GM20431 (cell line): ENCODE data around the gene GAK.

Experiments
- in situ Hi-C: fragments of 300-500 bp; cut with MseI, MboI; formaldehyde crosslinking; loops from one replicate; pipeline ENCODE4 v1.15.0; 2020; ENCODE audit warnings: low sequenced_read_pairs; ENCODE audit not compliant: unreplicated experiment

The GAK gene

DNA sequence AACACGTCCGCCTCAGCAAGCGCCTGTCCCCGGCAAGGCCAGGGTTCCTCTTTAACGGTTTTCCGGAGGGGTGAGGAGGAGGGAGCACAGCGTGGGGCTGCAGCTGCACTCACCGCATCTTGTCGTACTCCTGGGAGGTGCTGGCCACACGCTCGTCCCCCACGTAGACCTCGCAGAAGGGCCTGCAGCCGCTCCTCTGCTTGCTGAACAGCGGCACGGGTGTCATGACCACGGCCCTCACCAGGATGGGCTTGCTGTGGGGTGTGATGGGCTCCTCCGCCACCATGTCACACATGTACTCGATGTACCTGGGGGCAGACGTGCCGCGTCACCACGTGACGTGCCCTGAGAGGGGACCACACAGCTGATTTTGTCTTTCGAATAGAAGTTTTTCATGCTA lies 54.6 kb downstream of the GAK start:
- in situ Hi-C loops, result no loop called here

DNA sequence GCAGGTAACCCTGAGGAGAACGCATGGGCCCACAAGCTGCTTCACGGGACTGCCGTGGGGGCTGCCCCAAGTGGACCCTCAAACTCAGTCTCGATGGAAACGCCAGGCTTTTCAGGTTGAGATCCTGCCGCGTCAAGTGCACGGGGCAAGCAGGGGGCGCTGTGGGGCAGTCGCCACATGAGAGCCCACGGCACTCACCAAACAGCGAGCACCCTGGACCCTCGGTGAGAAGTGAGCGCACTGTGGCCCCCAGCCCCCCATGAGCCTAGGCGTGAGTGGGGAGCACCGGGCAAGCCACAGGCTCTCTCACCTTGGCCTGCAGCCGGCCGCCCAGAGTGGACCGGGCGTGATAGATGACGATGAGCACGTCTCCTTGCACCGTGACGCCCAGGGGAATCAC lies 55.3 kb downstream of the GAK start:
- in situ Hi-C loops, result no loop called here

DNA sequence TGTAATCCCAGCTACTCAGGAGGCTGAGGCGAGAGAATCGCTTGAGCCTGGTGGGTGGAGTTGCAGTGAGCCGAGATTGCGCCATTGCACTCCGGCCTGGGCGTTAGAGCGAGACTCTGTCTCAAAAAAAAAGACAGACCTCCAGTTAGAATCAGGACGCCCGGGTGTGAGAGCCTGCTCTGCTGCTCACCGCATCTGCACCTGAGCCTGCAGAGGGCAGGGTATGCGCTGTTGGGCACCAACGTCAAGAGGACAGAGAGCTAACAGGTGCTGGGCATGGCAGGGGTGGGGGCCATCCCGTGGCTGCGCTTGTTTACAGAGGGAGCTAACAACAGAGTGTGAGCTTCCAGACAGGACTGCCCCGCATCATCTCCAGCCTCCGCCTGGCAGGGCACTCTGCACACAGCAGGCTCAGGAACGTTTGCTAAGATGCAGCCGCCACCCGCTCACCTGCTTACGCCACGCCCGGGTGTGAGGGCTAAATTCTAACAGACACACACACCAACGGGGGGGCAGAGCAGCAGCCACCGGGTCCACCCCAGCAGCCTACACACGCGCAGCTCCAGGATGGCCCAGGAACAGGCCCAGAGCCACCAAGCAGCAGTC lies 56.2 kb downstream of the GAK start:
- in situ Hi-C loops, result no loop called here

DNA sequence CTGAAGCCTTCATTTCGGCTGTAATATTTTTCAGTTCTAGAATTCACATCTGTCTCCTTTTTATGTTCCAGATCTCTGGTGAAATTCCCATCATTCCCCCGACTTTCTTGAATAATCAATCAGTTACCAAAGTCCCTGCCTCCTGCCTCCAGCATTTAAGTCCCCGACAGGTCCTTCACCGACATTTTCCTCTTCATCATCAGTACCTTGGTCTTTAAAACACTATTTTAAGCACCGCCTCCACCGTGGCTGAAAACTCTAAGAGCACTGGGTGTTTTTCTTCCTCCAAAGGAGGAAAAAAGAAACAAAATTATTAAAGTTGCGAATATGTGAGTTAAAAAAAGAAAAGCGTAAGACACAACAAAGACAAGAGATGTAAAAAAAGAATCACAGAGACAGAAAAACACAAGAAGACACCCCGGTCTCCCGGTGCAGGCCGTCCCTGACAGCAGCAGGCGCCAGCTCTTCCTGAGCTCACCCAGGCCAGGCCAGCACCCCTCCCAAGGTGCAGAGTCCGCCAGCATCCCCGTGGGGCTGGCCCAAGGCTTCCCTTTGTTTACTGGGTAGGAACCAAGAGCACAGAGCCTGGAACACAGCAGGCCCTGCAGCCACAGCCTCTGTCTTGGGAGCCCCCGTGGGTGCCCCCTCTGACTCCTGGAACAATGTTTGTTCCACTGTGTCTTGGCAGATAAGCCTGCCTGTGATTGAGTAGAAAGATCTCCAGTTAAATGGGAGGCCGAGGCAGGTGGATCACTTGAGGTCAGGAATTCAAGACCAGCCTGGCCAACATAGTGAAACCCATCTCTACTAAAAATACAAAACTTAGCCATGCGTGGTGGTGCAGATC lies 56.9 kb downstream of the GAK start:
- in situ Hi-C loops, result no loop called here

DNA sequence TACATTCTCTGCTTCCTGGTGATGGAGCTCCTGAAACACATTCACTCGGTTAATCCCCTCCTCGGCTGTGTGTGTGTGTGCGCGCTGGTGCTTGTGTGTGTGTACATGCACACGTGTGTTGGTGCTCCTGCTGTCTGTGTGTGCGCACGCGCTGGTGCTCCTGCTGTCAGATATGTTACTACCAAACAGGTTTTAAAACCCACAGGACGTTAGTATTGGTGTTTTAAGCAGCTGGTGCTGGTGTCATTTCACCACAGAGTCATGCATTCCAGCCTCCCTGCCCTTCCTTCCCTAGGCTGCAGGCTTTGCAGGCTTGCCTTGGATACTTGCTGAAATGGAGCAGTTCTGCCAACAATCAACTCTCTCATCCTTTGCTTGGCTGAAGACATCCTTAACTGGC lies 58.1 kb downstream of the GAK start:
- in situ Hi-C loops, result no loop called here

DNA sequence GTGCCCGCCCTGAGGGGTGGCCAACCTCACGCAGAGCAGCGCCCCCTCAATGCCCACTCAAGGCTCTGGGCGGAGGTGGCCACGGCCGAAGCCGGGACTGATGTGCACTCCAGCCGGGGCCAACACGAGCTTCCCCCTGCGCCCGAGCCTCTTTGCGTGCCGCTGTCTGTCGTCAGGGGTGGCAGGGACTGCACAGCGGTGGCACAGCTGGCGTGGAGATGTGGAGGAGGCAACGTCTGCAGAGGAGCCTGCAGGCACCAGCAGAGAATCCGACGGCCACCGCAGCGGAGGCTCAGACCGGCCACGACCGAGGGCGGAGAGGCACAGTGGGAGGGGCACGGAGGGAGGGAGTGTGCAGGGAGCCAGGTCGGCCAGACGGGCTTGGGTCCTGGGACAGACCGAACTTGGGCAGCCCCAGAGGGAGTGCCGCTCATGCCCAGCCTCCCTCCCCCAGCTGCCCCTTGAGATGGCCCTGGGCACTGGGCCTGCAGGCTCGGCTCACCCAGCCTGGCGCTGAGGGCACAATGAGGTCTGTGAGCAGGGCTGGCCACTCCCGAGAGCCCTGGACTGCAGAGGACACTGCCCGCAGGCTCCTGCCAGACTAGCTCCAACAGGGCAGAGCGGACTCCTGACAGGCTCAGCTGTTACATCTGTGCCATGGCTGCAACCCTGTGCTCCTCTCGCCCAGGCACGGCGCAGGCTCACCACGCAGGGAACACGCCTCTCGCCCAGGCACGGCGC lies 59.7 kb downstream of the GAK start:
- in situ Hi-C loops, result no loop called here

DNA sequence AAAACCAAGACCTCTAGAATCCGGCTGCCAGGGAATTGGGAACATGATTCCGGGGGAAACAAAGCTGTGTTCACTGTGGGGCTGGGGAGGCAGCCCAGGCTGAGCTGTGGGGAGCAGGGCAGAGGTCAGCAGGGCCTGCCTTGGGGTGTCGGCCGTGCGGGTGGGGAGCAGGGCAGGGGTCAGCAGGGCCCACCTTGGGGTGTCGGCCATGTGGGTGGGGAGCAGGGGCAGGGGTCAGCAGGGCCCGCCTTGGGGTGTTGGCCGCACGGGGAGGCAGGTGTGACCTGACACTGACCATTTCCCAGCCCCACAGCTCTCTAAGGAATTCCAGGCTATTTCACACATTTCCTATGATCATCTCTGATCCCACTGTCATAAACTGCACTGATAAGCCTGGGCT lies 60.6 kb downstream of the GAK start:
- in situ Hi-C loops, result no loop called here

DNA sequence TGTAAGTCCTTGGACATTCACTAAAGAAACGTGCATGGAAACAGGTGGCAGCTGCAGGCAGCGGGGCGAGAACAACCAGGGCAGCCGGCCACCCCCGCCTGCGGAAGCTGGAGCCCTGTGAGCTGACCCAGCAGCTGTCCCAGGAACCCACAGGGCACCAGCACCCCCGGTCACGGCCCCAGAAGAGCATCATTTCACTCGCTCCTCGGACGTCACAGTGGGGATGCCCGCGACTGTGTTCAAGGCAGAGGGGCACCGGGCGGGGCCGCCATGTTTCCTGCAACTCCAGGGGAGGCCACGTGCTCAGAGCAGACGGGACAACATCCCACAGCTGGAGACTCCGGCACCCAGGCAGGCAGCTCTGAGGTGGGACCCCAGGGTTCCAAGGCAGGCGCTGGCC lies 61.2 kb downstream of the GAK start:
- in situ Hi-C loops, result no loop called here

DNA sequence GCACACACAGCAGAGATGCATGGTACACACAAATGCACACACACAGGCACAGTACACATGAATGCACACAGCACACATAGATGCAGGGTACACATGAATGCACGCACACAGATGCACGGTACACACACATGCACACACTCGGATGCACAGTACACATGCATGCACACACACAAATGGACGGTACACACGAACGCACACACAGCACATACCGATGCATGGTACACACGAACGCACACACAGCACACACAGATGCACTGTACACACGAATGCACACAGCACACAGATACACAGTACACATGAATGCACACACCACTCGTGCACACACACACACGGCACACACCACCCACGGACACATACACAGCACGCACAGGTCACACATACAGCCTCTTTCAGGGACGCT lies 62.3 kb downstream of the GAK start:
- in situ Hi-C loops, result no loop called here

DNA sequence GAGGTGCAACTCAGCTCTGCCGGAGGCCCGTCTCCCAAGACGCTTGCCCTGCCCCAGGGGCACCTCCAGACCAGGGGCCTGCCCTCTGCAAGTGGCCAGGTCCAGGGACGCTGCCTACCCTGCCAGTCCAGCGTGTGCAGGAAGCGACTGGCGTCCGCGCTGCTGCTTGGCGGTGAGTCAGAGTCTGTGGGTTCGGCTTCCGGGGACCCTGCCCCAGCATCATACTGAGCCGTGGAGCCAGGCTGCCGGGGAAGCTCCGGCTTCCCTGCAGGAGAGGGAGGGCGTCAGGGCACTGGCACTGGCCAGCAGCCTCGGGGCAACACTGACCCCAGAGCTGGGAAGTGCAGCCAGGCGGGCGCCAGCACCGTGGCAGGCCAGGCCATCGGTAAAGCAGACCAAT lies 63.7 kb downstream of the GAK start:
- in situ Hi-C loops, result no loop called here

DNA sequence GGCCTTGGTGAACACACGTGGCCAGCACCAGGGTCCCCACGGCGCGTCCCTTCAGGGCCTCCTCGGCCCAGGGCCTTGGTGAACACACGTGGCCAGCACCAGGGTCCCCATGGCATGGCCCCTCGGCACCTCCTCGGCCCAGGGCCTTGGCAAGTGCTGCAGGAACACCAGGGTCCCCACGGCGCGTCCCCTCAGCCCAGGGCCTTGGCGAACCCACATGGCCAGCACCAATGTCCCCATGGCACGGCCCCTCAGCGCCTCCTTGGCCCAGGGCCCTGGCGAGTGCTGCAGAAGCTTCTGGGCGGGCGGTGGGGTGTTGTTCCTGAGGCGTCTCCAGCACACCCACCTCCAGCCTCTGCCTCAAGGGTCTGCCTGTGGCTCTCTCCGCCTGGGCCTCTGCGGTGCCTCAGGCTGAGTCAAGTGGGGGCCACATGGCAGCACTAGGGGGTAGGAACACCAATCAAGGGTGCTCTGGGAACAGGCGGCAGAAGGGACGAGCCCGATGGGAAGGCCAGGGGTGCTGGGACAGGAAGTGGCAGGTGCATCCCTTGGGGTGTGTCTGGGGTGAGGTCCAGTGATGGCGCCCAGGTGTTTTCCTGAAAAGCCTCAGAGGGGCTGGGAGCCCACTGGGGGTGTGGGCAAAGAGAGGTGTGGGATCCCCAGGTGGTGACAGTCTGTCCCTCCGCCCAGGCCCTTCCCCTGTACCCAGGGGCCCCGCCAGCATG lies 64.4 kb downstream of the GAK start:
- in situ Hi-C loops, result no loop called here

DNA sequence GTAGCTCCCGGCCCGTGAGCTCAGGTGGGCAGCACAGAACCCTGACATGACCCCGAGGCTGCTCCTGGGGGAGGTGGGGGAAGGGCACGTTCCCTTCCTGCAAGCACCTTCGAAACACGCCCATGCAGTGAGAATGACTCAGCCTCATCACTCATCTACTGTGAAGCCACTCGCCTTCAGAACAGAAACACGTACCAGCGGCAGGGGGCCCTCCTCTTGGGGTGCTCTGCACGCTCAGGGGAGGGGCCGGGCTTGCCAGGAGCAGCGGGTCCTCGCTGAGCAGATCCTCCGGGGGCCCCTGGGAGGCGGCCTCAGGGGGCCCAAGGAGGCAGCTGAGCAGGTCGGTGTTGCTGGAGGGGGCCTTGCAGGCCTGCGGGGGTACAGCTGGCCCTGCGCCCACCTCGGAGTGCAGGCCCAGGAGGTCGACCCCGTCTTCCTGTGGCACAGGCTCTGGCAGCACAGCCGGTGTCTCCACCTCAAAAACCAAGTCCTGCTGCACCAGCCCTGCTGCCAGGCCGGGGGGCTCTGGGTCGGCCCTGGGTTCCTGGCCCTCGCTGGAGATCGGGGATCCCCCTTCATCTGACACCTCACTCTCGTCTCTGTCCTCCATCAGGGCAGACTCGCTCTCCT lies 65.2 kb downstream of the GAK start:
- in situ Hi-C loops, result no loop called here

DNA sequence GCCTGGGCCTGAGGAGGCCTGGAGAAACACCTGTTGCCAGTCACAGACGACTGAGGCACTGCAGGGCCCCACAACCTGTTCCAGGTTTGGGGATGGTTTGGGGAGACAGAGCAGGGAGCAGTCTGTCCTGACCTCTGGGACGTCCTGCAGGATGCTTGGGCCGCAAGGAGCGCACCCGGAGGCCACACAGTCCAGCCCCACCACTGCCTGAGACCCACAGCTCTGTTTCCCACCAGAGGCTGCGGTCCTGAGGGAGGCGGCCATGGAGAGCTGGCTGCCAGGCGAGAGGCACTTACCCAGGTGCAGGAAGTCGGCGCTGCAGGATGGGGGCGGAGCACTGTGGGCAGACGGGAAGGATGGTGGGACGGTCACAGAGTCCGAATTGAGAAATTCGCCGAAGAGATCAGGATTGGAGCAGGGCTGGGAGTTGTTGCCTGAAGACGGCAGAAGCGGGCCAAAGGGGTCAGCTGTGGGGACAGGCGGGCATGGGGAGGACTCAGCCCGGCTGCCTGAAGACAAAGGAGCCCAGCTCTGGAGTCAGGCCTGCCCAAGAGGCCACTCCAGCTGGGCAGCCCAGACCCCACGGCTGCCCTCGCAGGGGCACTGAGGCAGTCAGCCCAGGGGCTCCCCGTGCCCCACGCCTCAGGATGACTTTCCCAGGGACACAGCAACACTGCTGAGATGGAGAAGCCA lies 65.9 kb downstream of the GAK start:
- in situ Hi-C loops, result no loop called here

DNA sequence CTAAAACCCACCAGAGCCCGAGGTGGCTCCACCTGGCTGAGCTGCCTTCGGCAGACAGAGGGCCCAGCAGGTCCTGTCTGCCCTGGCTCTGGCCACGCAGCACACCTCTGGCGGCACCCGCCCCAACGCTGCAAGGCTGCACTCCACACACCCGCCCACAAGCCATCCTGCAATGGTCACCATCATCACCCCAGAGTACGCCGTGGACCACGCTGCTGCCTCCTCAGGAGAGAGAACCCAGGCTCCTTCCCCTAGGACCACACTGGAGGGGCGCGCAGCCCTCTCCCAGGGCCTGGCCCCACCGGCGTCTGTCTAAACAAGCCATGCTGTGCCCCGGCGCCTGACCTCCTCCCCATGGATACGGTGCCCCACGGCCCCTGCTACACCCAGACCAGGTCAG lies 66.5 kb downstream of the GAK start:
- in situ Hi-C loops, result no loop called here

DNA sequence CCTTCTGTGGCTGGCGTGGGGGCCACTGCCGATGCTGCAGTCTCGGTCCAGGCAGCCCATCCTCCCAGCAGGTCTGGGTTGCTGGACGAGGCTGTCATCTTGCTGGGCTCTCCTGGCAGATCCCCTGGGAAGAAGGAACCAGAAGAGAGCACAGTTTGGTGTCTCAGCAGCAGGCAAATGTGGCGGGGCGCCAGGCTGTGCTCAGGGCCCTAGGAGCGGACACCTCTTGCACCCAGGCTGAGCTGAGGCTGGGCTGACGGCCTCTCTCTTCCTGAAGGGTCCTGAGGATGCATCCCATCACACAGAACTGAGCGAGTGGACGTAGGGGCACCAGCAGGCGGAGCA lies 67.0 kb downstream of the GAK start:
- in situ Hi-C loops, result no loop called here

DNA sequence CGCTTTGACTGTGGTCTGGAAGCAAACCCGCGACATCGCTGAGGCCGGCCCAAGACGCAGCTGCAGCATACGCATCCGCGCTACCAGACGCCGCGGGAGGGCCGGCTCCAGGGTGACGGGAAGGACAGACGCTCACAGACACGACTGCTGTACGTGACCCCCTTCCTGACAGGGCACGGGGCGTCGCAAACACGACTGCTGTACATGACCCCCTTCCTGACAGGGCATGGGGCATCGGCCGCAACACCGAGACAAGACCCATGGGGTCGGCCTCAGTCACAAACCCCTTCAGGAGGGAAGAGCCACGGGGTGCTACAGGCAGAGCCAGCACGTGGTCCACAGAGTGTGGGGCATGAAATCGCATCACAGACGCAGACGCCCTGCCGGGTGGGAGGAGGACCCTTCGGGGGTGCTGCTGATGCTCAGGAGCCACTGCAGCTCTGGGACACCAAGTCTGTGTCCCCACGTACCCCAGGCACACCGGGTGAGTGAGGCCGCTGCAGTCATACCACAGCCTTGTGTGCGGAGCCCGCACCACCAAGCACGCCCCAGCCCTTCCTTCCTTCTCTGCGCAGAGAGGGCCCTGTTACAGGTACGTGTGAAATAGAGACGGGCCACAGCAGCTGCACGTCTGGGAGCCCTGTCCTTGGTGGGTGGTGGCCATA lies 67.5 kb downstream of the GAK start:
- in situ Hi-C loops, result no loop called here

DNA sequence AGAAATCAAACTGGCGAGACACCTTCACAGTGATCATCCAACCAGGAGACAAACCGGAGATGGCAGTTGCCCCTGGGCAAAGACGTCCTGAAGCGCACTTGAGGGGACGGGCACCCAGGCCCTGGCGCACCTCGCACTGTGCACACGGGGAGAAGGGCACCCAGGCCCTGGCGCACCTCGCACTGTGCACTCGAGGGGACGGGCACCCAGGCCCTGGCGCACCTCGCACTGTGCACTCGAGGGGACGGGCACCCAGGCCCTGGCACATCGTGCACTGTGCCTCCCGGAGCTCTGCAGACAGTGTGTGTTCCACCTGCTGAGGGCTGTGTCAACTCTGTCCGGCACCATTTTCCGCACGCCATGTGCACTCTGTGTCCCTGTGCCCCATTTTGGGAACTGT lies 71.6 kb downstream of the GAK start:
- in situ Hi-C loops, result no loop called here

DNA sequence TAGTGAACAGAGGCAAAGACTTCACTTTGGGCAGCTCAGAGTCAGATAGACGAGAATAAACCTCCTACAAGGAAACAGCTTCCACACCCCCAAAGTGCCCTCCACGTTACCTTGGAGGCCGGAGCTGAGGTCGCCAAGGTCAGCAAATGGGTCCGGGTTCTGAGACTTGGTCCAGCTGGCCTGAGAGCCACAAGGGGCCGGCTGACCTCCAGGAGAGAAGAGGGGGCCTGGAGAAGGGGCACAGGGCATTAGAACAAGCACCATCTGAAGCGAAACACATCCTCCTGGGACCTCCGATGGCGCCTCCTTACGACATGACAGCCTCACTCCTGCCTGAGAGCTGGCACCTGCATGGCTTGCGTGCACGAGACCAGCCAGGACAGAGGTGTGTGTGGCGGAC lies 72.6 kb downstream of the GAK start:
- in situ Hi-C loops, result no loop called here

DNA sequence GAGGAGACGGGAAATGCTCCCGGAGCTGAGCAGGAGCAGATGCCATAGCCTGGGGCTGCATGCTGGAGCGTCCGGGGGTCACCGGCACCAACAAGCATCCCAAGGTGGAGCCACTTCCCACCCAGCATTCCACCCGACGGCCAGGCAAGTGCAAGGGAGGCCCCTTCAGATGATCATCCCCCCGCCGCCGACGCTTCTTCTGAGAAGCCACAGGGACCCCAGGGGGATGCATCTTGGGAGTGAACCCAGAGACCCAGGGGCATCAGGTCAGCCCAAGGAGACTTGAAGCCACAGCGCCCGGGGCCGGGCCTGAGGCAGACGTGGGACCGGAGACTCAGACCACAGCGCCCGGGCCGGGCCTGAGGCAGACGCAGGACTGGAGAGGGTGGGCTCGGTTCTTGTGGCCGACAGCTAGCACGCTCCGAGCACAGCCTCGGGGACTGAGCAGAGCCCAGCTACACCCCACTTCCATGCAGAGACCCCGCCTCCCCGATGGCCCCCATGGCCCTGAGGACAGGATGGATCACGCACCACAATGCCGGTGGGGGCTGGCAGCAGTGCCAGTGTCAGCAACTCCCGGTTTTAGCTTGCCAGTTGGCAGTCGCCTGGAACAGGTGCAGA lies 73.2 kb downstream of the GAK start:
- in situ Hi-C loops, result no loop called here
